22Rv1 (cell line): ENCODE measurements around the gene CNTNAP2.

ENCODE experiments used
- H3K27ac ChIP-seq: fragments of 450-650 bp; 2 replicates; pipeline ENCODE4 v1.5.1; 2017
- ZFX ChIP-seq: fragments of 450-650 bp; IDR thresholded peaks from 2 replicates; pipeline ENCODE4 v1.6.1; 2017; ENCODE audit warnings: antibody characterized with exemption, borderline replicate concordance
- TF ChIP-seq, protein P1 (sequence below): fragments of 450-650 bp; IDR thresholded peaks from 2 replicates; pipeline ENCODE4 v1.5.1; 2017; ENCODE audit warnings: mild to moderate bottlenecking

Gene CNTNAP2

DNA sequence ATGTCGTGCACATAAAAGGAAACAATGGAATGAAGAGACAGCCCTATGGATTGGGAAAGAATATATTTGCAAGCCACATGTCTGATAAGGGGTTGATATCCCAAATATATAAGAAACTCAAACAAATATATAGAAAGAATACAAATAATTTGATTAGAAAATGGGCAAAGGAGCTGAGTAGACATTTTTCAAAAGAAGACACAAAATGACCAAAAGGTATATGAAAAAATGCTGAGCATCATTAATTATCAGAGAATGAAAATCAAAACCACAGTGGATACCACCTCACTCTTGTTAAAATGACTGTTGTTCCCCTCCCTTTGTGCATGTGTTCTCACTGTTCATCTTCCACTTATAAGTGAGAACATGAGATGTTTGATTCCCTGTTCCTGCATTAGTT lies 175.3 kb downstream of the CNTNAP2 start:
- no peak for TF ChIP-seq ZFX
- TF ChIP-seq, protein P1, sequence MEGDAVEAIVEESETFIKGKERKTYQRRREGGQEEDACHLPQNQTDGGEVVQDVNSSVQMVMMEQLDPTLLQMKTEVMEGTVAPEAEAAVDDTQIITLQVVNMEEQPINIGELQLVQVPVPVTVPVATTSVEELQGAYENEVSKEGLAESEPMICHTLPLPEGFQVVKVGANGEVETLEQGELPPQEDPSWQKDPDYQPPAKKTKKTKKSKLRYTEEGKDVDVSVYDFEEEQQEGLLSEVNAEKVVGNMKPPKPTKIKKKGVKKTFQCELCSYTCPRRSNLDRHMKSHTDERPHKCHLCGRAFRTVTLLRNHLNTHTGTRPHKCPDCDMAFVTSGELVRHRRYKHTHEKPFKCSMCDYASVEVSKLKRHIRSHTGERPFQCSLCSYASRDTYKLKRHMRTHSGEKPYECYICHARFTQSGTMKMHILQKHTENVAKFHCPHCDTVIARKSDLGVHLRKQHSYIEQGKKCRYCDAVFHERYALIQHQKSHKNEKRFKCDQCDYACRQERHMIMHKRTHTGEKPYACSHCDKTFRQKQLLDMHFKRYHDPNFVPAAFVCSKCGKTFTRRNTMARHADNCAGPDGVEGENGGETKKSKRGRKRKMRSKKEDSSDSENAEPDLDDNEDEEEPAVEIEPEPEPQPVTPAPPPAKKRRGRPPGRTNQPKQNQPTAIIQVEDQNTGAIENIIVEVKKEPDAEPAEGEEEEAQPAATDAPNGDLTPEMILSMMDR = no peak
- no peak overlapping the region for H3K27ac ChIP-seq

DNA sequence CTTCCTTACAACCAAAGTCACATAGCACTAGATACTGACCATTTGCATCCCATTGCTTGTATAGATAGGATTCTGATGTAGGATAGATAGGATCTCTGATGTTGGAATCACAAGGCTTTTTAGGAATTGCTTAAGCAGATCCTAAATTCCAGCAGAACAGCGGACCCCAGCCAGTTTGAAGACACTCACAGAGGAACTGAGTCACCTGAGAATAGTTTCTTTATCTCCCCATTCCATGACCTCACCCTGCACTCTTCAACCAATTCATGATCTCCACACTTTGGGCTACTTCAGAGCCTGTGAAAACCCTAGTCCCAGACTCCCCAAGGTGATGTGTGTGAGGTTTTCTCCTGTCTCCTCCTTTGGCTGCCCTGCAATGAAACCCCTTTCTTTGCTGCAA lies 179.4 kb downstream of the CNTNAP2 start:
- TF ChIP-seq, protein P1 = no peak
- no peak for TF ChIP-seq ZFX
- no peak overlapping the region for H3K27ac ChIP-seq

DNA sequence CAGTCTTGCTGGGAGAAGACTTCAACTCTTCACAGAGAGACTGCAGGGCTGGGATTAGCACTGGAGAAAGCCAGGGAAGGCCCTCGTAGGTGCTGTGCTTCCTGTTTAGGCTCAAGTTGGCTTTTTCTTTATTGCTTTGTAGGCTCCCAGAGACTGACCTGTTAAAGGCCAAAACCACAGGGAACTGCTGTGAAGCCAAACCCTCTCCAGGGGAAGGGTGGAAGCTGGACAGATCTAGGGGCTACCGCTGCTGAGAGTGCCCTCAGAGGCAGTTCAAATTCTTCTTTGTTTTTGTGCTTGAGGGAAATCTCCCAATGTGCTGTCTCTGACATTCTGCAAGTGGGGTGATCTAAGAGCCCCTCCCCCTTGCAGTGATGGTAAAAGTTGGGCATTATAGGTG lies 198.4 kb downstream of the CNTNAP2 start:
- no peak overlapping the region for H3K27ac ChIP-seq
- TF ChIP-seq ZFX = no peak
- TF ChIP-seq, protein P1 = no peak

DNA sequence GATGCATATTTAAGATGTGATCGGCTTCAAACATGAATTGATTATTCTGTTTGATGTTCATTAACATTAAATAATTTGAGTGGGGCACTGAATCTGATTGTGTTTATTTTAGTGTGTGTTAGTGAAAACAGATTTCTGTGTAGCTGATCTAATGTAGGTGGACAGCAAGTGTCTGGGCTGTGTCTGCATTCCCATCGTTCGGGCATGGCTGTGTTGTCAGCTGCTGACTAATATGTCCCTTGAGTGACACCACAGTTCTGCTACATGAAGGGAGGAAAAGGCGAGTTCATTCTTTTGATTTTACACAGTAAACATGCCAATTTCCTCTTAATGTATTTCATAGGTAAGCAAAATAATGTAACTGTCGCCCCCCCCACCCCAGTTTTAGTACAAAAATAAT lies 203.0 kb downstream of the CNTNAP2 start:
- TF ChIP-seq ZFX = no peak
- TF ChIP-seq, protein P1 = no peak
- H3K27ac ChIP-seq = no peak overlapping the region

DNA sequence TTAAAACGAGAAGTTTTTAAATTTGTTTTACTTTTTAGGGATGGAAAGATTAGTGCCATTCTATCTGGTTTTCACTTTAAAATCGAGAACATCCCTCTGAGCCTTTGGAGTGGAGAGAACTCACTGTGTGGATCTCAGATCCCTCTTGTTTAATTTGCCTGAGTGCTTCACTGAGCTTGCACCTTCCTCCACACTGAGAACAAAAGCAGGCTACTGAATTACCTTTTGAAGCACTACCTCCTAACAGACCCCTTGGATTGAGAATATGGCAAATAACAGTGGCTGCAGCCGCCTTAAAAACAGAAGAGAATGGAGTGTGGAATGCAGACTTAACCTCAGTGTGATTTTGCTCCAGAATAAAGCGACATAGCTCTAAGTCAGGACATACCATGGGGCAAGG lies 204.7 kb downstream of the CNTNAP2 start:
- H3K27ac ChIP-seq = no peak overlapping the region
- TF ChIP-seq, protein P1 = no peak
- no peak for TF ChIP-seq ZFX

DNA sequence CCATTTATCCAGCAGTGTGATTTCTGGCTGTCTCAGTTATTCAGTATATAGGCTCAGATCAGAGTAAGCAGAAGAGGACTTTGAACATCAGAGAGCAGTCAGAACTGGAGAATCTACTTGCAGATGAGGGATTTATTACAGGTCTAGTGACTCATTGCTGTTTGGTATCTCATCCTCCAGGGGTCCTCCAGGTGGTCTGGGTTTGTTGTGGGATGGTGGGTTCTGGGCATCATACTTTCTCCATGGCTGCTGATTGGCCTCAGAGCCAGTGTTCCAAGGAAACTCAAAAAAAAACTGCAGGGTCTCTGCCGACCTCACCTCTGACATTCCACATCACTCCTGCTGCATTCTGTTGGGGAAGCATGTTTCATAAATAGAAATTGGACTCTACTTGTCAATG lies 214.8 kb downstream of the CNTNAP2 start:
- no peak for TF ChIP-seq ZFX
- TF ChIP-seq, protein P1 = no peak
- no peak overlapping the region for H3K27ac ChIP-seq

DNA sequence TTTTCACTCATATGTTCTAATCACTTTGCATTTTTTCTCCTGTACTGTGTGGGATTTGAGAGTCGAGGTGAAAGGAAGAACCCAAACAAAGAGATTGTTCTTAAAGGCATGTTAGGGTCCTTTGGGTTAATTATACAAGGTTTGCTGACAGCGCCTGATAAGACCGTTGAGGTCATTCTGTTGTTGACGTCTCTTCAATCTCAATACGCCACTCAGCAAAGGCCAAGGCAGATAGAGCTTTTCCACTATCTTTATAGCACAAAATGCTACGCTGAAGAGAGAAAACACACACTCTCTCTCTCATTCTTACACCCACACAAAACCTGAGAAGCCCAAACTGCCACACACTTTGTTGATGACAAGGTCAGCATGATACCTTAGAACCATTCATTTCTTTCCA lies 228.7 kb downstream of the CNTNAP2 start:
- TF ChIP-seq, protein P1 = no peak
- no peak for TF ChIP-seq ZFX
- no peak overlapping the region for H3K27ac ChIP-seq
